K562 (cell line): Measurements from ENCODE around the gene PRKCB. TPM values are rescaled to one million over a fixed set of nuclear protein-coding genes. Genes with fewer than 3 reads are reported as not detected.

Source experiments
- ADNP ChIP-seq: fragments of 200-800 bp; sonication (Bioruptor generic); IDR thresholded peaks from 2 replicates; pipeline ENCODE4 v1.6.1; 2016; ENCODE audit warnings: missing genetic modification characterization, missing compliant biosample characterization
- CBX3 ChIP-seq, 2 experiments: IDR thresholded peaks; 1 replicate in 1 of 2; 2 replicates in 1 of 2; pipeline ENCODE4 v1.6.1; 2012; ENCODE audit warnings: inconsistent platforms in 2 of 2, low read length in 2 of 2, borderline replicate concordance in 1 of 2, control low read depth in 1 of 2
- CHD1 ChIP-seq: fragments of 200-600 bp; sonication (generic); IDR thresholded peaks from one replicate; pipeline ENCODE4 v1.6.1; 2012; ENCODE audit warnings: mild to moderate bottlenecking, moderate library complexity, low read length, inconsistent platforms
- E2F6 ChIP-seq, 2 experiments: IDR thresholded peaks; 2 replicates each; pipeline ENCODE4 v1.6.1; 2011; ENCODE audit warnings: borderline replicate concordance in 1 of 2, control low read depth in 1 of 2, low read depth in 1 of 2, low read length in 1 of 2, mild to moderate bottlenecking in 1 of 2, mixed read lengths in 1 of 2, moderate library complexity in 1 of 2; ENCODE audit not compliant: insufficient read depth in 1 of 2, insufficient read length in 1 of 2, poor library complexity in 1 of 2, severe bottlenecking in 1 of 2; ENCODE audit errors: extremely low read depth in 1 of 2
- ETV1 ChIP-seq: fragments of 450-650 bp; conservative IDR thresholded peaks from 2 replicates; pipeline ENCODE4 v1.6.1; 2016; ENCODE audit warnings: missing genetic modification characterization, control low read depth, low read depth, missing compliant biosample characterization
- GMEB1 ChIP-seq: fragments of 250-450 bp; sonication (Bioruptor Pico); IDR thresholded peaks from 2 replicates; pipeline ENCODE4 v1.4.0; 2020; ENCODE audit warnings: mild to moderate bottlenecking
- MAFG ChIP-seq: fragments of 450-650 bp; conservative IDR thresholded peaks from 2 replicates; pipeline ENCODE4 v1.6.1; 2016; ENCODE audit warnings: missing genetic modification characterization, missing compliant biosample characterization
- MAZ ChIP-seq, 2 experiments: fragments of 450-650 bp in 1 of 2; sonication (generic) in 1 of 2; formaldehyde crosslinking; IDR thresholded peaks in 1 of 2; conservative IDR thresholded peaks in 1 of 2; 2 replicates each; pipeline versions ENCODE4 v1.4.0 to v1.5.0; 2020; ENCODE audit warnings: mild to moderate bottlenecking in 1 of 2, missing genetic modification reagents in 1 of 2
- MEF2D ChIP-seq: conservative IDR thresholded peaks from 2 replicates; pipeline ENCODE4 v1.6.1; 2016; ENCODE audit warnings: low read depth, missing genetic modification characterization, missing compliant biosample characterization
- MYC ChIP-seq, 2 experiments: fragments of 250-450 bp in 1 of 2; sonication (Bioruptor Pico) in 1 of 2; IDR thresholded peaks; 2 replicates each; pipeline versions ENCODE4 v1.5.1 to v1.6.1; 2012 to 2021; ENCODE audit warnings: low read depth in 2 of 2, borderline replicate concordance in 1 of 2, improper control_type of control experiment in 1 of 2, low read length in 1 of 2, mild to moderate bottlenecking in 1 of 2, moderate library complexity in 1 of 2
- NR2C2 ChIP-seq, 2 experiments: fragments of 200-800 bp in 1 of 2; sonication (Bioruptor generic) in 1 of 2; sonication (generic) in 1 of 2; formaldehyde crosslinking in 1 of 2; IDR thresholded peaks; 2 replicates each; pipeline versions ENCODE4 v1.6.1 to v1.8.0; 2016 to 2022; ENCODE audit warnings: mild to moderate bottlenecking in 1 of 2, missing compliant biosample characterization in 1 of 2, missing genetic modification characterization in 1 of 2, missing genetic modification reagents in 1 of 2
- SMAD4 ChIP-seq: fragments of 250-450 bp; sonication (Bioruptor Pico); conservative IDR thresholded peaks from 2 replicates; pipeline ENCODE4 v1.8.0; 2021; ENCODE audit warnings: inconsistent platforms, mild to moderate bottlenecking, moderate library complexity
- SPI1 ChIP-seq: IDR thresholded peaks from 2 replicates; pipeline ENCODE4 v1.6.1; 2011; ENCODE audit warnings: low read depth, low read length, control low read depth, borderline replicate concordance
- TAF9B ChIP-seq: fragments of 450-650 bp; IDR thresholded peaks from 2 replicates; pipeline ENCODE4 v1.6.1; 2018; ENCODE audit warnings: mild to moderate bottlenecking; ENCODE audit not compliant: partially characterized antibody
- ZNF398 ChIP-seq: fragments of 250-450 bp; sonication (Bioruptor Pico); IDR thresholded peaks from 2 replicates; pipeline ENCODE4 v1.8.0; 2021; ENCODE audit warnings: moderate library complexity, mild to moderate bottlenecking, inconsistent platforms
- ZNF717 ChIP-seq: fragments of 250-450 bp; sonication (Bioruptor Pico); IDR thresholded peaks from 2 replicates; pipeline ENCODE4 v1.5.0; 2021
- polyA plus RNA-seq, 8 experiments: library from polyadenylated mRNA; depleted of rRNA in 4 of 8; stranded (reverse) in 5 of 8; unstranded in 3 of 8; fragments of >200 nt; fragmentation: Nextera tagmentation in 2 of 8; fragmentation: Illumina TruSeq in 1 of 8; extraction: Ambion mirVana in 2 of 8; extraction: Trizol in 1 of 8; gene quantifications; 2 replicates each; pipeline versions ENCODE4 v1.2.1 to v1.2.3, GENCODE V29; 2011 to 2014; ENCODE audit warnings: inconsistent platforms in 1 of 8, missing spikeins in 1 of 8
- total RNA-seq, 7 experiments: library from RNA; depleted of rRNA in 6 of 7; stranded (reverse); fragments of >200 nt in 6 of 7; fragmentation: Illumina TruSeq in 2 of 7; extraction: Trizol in 2 of 7; gene quantifications; 2 replicates each; pipeline versions ENCODE4 v1.2.1 to v1.2.3, GENCODE V29; 2011 to 2021; ENCODE audit warnings: low replicate concordance in 1 of 7
- TF ChIP-seq, protein P1 (sequence below): sonication (generic); formaldehyde crosslinking; IDR thresholded peaks from 2 replicates; pipeline ENCODE4 v1.8.0; 2022; ENCODE audit warnings: mild to moderate bottlenecking, missing genetic modification reagents
- TF ChIP-seq, protein P2 (sequence below): fragments of 250-450 bp; sonication (Bioruptor Pico); IDR thresholded peaks from 2 replicates; pipeline ENCODE4 v1.4.0; 2020; ENCODE audit warnings: mild to moderate bottlenecking, moderate library complexity

PRKCB gene
- total and polyA plus RNA-seq, 9 of the 15 experiments (the other 6 are each of a cell fraction or from before 2014, with no cell fraction given): 49.9 to 276 (median 148) TPM

DNA sequence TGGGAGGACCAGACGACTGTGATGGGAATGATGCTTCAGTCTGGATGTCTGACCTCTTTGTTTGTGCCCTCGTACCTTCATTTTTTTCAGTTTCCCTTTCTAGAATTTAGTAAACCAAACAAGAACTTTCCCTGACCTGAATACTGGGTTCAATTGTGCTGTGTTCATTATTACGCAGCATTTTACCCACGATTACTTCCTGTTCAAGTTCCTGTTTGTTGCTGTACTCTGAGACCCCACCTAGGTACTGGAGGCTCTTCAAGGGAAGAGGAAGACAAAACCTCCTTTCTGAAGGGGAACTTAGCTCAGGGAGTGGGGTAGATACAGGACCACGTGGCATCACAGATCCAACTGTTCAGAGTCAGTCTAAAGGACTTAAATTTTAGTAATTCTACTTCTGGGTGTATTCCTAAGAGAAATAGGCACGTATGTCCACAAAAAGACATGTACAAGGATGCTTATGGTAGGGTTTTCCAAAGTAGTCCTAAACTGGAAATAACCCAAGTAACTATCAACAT, 9.2 kb upstream of the PRKCB start (continued):
- TF ChIP-seq GMEB1 (CRISPR knock-in tag): no peak
- TF ChIP-seq MAZ (CRISPR knock-in tag; conservative IDR thresholded peaks at IDR 0.05 in 1 of 2, IDR thresholded peaks at IDR 0.05 in 1 of 2): 0 out of 4 replicates have a peak, but pooled peaks of 1 of the 2 experiments have one; percentile 41
- TF ChIP-seq CBX3 (IDR thresholded peaks at IDR 0.05; ENCODE audit: borderline replicate concordance in 1 of 2, low read length in 2 of 2): peak in 1 of 2 experiments; percentile 55; a peak in 1 of 3 replicates
- no peak for TF ChIP-seq NR2C2 (CRISPR knock-in tag; IDR thresholded peaks at IDR 0.05)
- peak; percentile 86 for TF ChIP-seq NR2C2 (tag; IDR thresholded peaks at IDR 0.05)
- TF ChIP-seq ETV1 (tag): peak; percentile 89
- TF ChIP-seq MAFG (tag): peak; percentile 88
- peak; percentile 38 for TF ChIP-seq TAF9B
- TF ChIP-seq, protein P1, sequence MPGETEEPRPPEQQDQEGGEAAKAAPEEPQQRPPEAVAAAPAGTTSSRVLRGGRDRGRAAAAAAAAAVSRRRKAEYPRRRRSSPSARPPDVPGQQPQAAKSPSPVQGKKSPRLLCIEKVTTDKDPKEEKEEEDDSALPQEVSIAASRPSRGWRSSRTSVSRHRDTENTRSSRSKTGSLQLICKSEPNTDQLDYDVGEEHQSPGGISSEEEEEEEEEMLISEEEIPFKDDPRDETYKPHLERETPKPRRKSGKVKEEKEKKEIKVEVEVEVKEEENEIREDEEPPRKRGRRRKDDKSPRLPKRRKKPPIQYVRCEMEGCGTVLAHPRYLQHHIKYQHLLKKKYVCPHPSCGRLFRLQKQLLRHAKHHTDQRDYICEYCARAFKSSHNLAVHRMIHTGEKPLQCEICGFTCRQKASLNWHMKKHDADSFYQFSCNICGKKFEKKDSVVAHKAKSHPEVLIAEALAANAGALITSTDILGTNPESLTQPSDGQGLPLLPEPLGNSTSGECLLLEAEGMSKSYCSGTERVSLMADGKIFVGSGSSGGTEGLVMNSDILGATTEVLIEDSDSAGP: no peak
- peak; percentile 65 for TF ChIP-seq MEF2D (tag)
- peak; percentile 41; the same call in 1 of the 2 replicates for TF ChIP-seq ADNP (tag)
- TF ChIP-seq ZNF398 (CRISPR knock-in tag): no peak
- TF ChIP-seq ZNF717 (CRISPR knock-in tag): no peak
- TF ChIP-seq, protein P2, sequence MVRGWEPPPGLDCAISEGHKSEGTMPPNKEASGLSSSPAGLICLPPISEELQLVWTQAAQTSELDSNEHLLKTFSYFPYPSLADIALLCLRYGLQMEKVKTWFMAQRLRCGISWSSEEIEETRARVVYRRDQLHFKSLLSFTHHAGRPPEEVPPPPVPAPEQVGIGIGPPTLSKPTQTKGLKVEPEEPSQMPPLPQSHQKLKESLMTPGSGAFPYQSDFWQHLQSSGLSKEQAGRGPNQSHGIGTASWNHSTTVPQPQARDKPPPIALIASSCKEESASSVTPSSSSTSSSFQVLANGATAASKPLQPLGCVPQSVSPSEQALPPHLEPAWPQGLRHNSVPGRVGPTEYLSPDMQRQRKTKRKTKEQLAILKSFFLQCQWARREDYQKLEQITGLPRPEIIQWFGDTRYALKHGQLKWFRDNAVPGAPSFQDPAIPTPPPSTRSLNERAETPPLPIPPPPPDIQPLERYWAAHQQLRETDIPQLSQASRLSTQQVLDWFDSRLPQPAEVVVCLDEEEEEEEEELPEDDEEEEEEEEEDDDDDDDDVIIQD: no peak
- TF ChIP-seq E2F6 (IDR thresholded peaks at IDR 0.05; ENCODE audit: borderline replicate concordance in 1 of 2, extremely low read depth in 1 of 2, insufficient read depth in 1 of 2, insufficient read length in 1 of 2, low read depth in 1 of 2, low read length in 1 of 2, poor library complexity in 1 of 2, severe bottlenecking in 1 of 2): peak in 1 of 2 experiments; percentile 41
- TF ChIP-seq SMAD4 (CRISPR knock-in tag): peak; percentile 57
- TF ChIP-seq SPI1: peak; percentile 69; the same call in 1 of the 2 replicates
- peak; percentile 88 for TF ChIP-seq MYC (IDR thresholded peaks at IDR 0.05; ENCODE audit: low read depth, low read length)
- no peak for TF ChIP-seq MYC (CRISPR knock-in tag; IDR thresholded peaks at IDR 0.05; ENCODE audit: borderline replicate concordance, low read depth)
- TF ChIP-seq CHD1: no peak
